Muscle of leg (tissue), 11 donors: ENCODE data around the gene TDG. TPM values are rescaled to one million over a fixed set of nuclear protein-coding genes. Genes with fewer than 3 reads are reported as not detected.
"Not testable (repeated sequence)": the region's sequence is repeated elsewhere in the genome, so short reads cannot be mapped to it uniquely, and the experiment has no call there.

Experiments
- DNase-seq: peaks from one replicate; pipeline ENCODE4 v3.0.0; 2013
- H3K27ac ChIP-seq: one replicate; pipeline ENCODE4 v1.5.1; 2013; ENCODE audit warnings: mild to moderate bottlenecking, low read length, control low read depth
- H3K27me3 ChIP-seq: one replicate; pipeline ENCODE4 v1.6.1; 2013; ENCODE audit warnings: low read length; ENCODE audit not compliant: control insufficient read depth, insufficient read depth
- H3K36me3 ChIP-seq: one replicate; pipeline ENCODE4 v1.6.1; 2013; ENCODE audit warnings: low read length; ENCODE audit not compliant: control insufficient read depth, insufficient read depth
- H3K4me1 ChIP-seq: one replicate; pipeline ENCODE4 v1.6.1; 2013; ENCODE audit warnings: low read length; ENCODE audit not compliant: control insufficient read depth, insufficient read depth
- H3K4me3 ChIP-seq: one replicate; pipeline ENCODE4 v1.5.1; 2013; ENCODE audit warnings: low read length, control low read depth
- H3K9me3 ChIP-seq: replicated peaks from 2 replicates; pipeline ENCODE4 v1.6.1; 2013; ENCODE audit warnings: low read depth, low read length; ENCODE audit not compliant: control insufficient read depth
- WGBS: methylation state at CpG from one replicate; pipeline ENCODE4 v1.1.5; 2013; ENCODE audit warnings: missing lambda C conversion rate; ENCODE audit not compliant: insufficient coverage; 5-methylcytosine and 5-hydroxymethylcytosine counted together
- polyA plus RNA-seq, 8 donors: library from polyadenylated mRNA; unstranded; fragments of 120-200 nt; gene quantifications; one replicate each; pipeline versions ENCODE4 v1.2.1 to v1.2.3, GENCODE V29; 2013; ENCODE audit warnings: inconsistent platforms in 1 of 8, low replicate concordance in 1 of 8; ENCODE audit not compliant: insufficient read length in 8 of 8, insufficient read depth in 1 of 8
- total RNA-seq: library from RNA; stranded (reverse); fragments of 120-200 nt; gene quantifications from one replicate; pipeline ENCODE4 v1.2.4, GENCODE V29; 2013

TDG gene
- total and polyA plus RNA-seq, 9 donors, result 24.1 to 36.1 (median 28.3) TPM

GRCh38 chr12:104010121-104010520, 44.4 kb downstream of the TDG start:
- Histone ChIP-seq H3K4me1 (peaks cover 10% of the 10 kb centered on the region), H3K27me3 (no peaks in the 10 kb centered on the region), H3K27ac (no peak overlapping the region), H3K36me3 (peaks cover 9% of the 10 kb centered on the region), H3K9me3 (no peaks in the 10 kb centered on the region), H3K4me3 (no peak overlapping the region)
- WGBS, result 96% methylated on average over 2 of the region's 4 CpGs
- DNase-seq, result no peak

- WGBS, result no CpG with 5 or more reads among the region's 2 CpGs
- no peak for DNase-seq
- Histone ChIP-seq H3K27me3 (no peaks in the 10 kb centered on the region), H3K27ac (peak overlapping the region; percentile 65), H3K4me3 (no peak overlapping the region), H3K36me3 (peaks cover 9% of the 10 kb centered on the region), H3K9me3 (no peaks in the 10 kb centered on the region), H3K4me1 (peaks cover 10% of the 10 kb centered on the region)
These were observed 45.0 kb downstream of the TDG start for GRCh38 chr12:104010606-104011169.

DNA sequence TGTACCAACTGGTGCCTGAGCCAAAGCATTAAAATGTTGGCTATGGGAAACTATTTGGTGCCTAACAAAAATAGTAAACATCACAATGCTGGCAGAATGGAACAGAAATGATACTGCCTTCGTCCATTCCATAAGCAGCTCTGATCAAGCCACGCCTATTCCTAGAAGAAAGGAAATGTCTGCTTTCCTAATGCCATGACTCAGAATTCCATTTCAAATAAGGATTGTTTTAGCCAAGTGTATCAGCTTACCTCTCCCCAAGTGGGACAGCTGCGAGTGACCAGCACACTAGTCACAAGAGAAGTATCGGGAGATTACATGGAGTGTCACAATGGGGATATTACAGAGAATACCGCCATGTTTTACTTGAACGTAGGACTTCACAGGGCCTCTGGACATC, 45.6 kb downstream of the TDG start:
- DNase-seq, result peak; percentile 72
- Histone ChIP-seq H3K27ac (peak overlapping the region; percentile 65), H3K4me3 (no peak overlapping the region), H3K27me3 (no peaks in the 10 kb centered on the region), H3K9me3 (no peaks in the 10 kb centered on the region), H3K4me1 (peaks cover 10% of the 10 kb centered on the region), H3K36me3 (peaks cover 9% of the 10 kb centered on the region)
- WGBS, result 60% methylated on average over 1 of the region's 6 CpGs

- Histone ChIP-seq H3K4me3 (no peak overlapping the region), H3K27me3 (no peaks in the 10 kb centered on the region), H3K36me3 (peaks cover 9% of the 10 kb centered on the region), H3K4me1 (peaks cover 6% of the 10 kb centered on the region), H3K27ac (no peak overlapping the region), H3K9me3 (no peaks in the 10 kb centered on the region)
- WGBS, result no CpG with 5 or more reads among the region's 4 CpGs
- DNase-seq, result no peak
These were observed 46.7 kb downstream of the TDG start for GRCh38 chr12:104012331-104012730.

DNA sequence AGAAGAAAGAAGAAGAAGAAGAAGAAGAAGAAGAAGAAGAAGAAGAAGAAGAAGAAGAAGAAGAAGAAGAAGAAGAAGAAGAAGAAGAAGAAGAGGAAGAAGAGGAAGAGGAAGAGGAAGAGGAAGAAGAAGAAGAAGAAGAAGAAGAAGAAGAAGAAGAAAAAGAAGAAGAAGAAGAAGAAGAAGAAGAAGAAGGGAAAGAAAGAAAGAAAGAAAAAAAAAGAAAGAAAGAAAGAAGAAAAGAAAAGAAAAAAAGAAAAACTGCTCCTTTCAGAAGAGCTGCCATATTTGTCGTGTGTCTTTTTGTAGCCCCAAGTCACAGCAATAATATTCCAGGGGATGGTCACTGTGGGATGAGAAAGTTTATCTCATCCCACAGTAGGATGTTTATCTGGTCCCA, 56.2 kb downstream of the TDG start:
- not testable (repeated sequence) for H3K27me3 ChIP-seq, H3K9me3 ChIP-seq, H3K27ac ChIP-seq, H3K4me3 ChIP-seq, DNase-seq, H3K36me3 ChIP-seq, H3K4me1 ChIP-seq
- no CpG with 5 or more reads among the region's 1 CpG for WGBS

GRCh38 chr12:104022786-104023185, 57.1 kb downstream of the TDG start:
- Histone ChIP-seq H3K36me3 (no peaks in the 10 kb centered on the region), H3K9me3 (peaks cover 9% of the 10 kb centered on the region), H3K27ac (peak overlapping the region; percentile 31), H3K27me3 (no peaks in the 10 kb centered on the region), H3K4me3 (no peak overlapping the region), H3K4me1 (peaks cover 10% of the 10 kb centered on the region)
- whole genome bisulfite sequencing, result no CpG with 5 or more reads among the region's 3 CpGs
- peak; percentile 87 for DNase-seq

- WGBS, result no CpG with 5 or more reads among the region's 2 CpGs
- H3K27ac ChIP-seq, result no peak overlapping the region
- no peak for DNase-seq
- H3K4me3 ChIP-seq, result no peak overlapping the region
- H3K27me3 ChIP-seq, result no peaks in the 10 kb centered on the region
- H3K4me1 ChIP-seq, result peaks cover 11% of the 10 kb centered on the region
- peaks cover 9% of the 10 kb centered on the region for H3K9me3 ChIP-seq
- no peaks in the 10 kb centered on the region for H3K36me3 ChIP-seq
These were observed 58.0 kb downstream of the TDG start for GRCh38 chr12:104023710-104024109.

- 95% methylated on average over 3 of the region's 6 CpGs for WGBS
These were observed 58.7 kb downstream of the TDG start for GRCh38 chr12:104024348-104024747.

GRCh38 chr12:104025771-104026170, 60.1 kb downstream of the TDG start:
- no peak for DNase-seq
- peaks cover 9% of the 10 kb centered on the region for H3K9me3 ChIP-seq
- peaks cover 11% of the 10 kb centered on the region for H3K4me1 ChIP-seq
- 100% methylated on average over 1 of the region's 2 CpGs for WGBS
- H3K36me3 ChIP-seq, result no peaks in the 10 kb centered on the region
- H3K4me3 ChIP-seq, result no peak overlapping the region
- H3K27ac ChIP-seq, result no peak overlapping the region
- H3K27me3 ChIP-seq, result no peaks in the 10 kb centered on the region

More at GRCh38 chr12:104024348-104024747, 58.7 kb downstream of the TDG start:
- H3K4me1 ChIP-seq, result peaks cover 11% of the 10 kb centered on the region
- H3K36me3 ChIP-seq, result no peaks in the 10 kb centered on the region
- H3K4me3 ChIP-seq, result no peak overlapping the region
- no peak overlapping the region for H3K27ac ChIP-seq
- no peaks in the 10 kb centered on the region for H3K27me3 ChIP-seq
- H3K9me3 ChIP-seq, result peaks cover 9% of the 10 kb centered on the region
- DNase-seq, result no peak

DNA sequence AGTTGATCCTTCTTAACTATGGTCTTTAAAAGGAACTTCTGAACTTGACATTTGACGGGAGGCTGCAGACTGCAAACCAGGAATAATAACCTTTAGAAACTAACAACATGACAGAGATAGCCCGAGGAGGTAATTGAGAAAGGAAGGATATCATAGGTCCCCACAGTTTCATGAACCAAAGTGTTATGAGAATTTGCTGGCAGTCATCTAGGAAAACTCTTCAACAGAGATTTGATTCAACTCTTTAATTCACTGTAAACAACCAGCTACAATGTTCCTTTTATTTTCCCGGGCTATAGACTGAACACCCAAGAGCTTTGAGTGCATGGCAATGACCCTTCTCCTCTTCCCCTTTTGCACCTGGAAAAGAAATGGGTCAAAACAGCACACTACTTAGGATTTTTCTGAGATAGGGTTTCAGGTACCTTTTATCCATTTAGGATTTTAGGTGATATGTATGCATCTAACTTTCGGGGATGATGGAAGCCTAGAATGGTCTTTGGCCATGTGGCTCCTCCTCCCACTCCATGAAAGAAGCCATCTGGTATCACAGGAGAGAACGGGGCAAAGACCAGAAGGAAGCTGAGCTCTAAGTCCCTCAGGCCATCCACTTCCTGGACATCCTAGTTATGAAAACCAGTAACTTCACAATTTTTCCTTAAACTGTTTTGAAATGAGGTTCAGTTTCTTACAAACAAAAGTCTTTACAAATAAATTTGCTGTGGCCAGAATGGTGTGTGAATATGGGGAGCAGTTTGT, 61.3 kb downstream of the TDG start:
- H3K27me3 ChIP-seq, result no peaks in the 10 kb centered on the region
- WGBS, result 0% methylated on average over 1 of the region's 5 CpGs
- peaks cover 9% of the 10 kb centered on the region for H3K9me3 ChIP-seq
- H3K4me3 ChIP-seq, result no peak overlapping the region
- H3K27ac ChIP-seq, result no peak overlapping the region
- no peaks in the 10 kb centered on the region for H3K36me3 ChIP-seq
- H3K4me1 ChIP-seq, result peaks cover 10% of the 10 kb centered on the region
- no peak for DNase-seq
